ENCODE results near the gene RAB27B. TPM values are rescaled to one million over a fixed set of nuclear protein-coding genes. Genes with fewer than 3 reads are reported as not detected.

The RAB27B gene
- total and polyA plus RNA-seq, 2 of the 8 experiments (the other 6 are each of a cell fraction or from before 2014, with no cell fraction given) = 0.05 to 0.60 TPM

GRCh38 chr18:54843314-54843713 is 15.0 kb downstream of the RAB27B start:
- H3K9ac ChIP-seq (replicated peaks in 1 of 4; ENCODE audit: extremely low read depth in 1 of 4, low read depth in 3 of 4, low read length in 3 of 4) = no peak overlapping the region
- WGBS, 2 experiments (ENCODE audit: extremely low coverage in 1 of 2, insufficient coverage in 1 of 2, insufficient read length in 1 of 2, insufficient replicate concordance in 2 of 2, low coverage in 1 of 2, low lambda C conversion rate in 2 of 2, missing lambda C conversion rate in 1 of 2) = 95% methylated on average over 2 of the region's 2 CpGs; no CpG with 5 or more reads in 1 of the 2 experiments
- H3K18ac ChIP-seq (ENCODE audit: extremely low read depth, low read length) = no peak overlapping the region
- no peak overlapping the region for H3K14ac ChIP-seq (ENCODE audit: insufficient read length)
- no peak overlapping the region for H4K91ac ChIP-seq (replicated peaks; ENCODE audit: insufficient read length, low read length)
- no peak overlapping the region for H2BK120ac ChIP-seq (replicated peaks; ENCODE audit: low read depth, low read length)
- no peak overlapping the region for H3K4ac ChIP-seq (replicated peaks; ENCODE audit: insufficient read length, low read depth, low read length)
- no peak overlapping the region for H4K8ac ChIP-seq (ENCODE audit: extremely low read depth, insufficient read depth, low read length)
- no peaks in the 10 kb centered on the region for H4K20me1 ChIP-seq (replicated peaks in 1 of 2; ENCODE audit: control insufficient read depth in 1 of 2, insufficient read depth in 2 of 2, low read length in 2 of 2)
- H2BK12ac ChIP-seq (ENCODE audit: low read depth, low read length) = no peak overlapping the region
- H3K4me2 ChIP-seq (ENCODE audit: insufficient read depth in 1 of 2, low read depth in 2 of 2, low read length in 2 of 2) = no peak overlapping the region
- no peaks in the 10 kb centered on the region for H3K27me3 ChIP-seq (replicated peaks in 1 of 4; ENCODE audit: control insufficient read depth in 3 of 4, extremely low read depth in 1 of 4, insufficient read depth in 3 of 4, low read length in 3 of 4)
- no peak overlapping the region for H2BK20ac ChIP-seq (ENCODE audit: low read length)
- H3K79me2 ChIP-seq (ENCODE audit: control insufficient read depth in 1 of 2, insufficient read depth in 2 of 2, low read length in 2 of 2) = no peaks in the 10 kb centered on the region
- peaks cover 0 to 3% (median 0%) of the 10 kb centered on the region in 4 experiments; a peak in 1 of 7 replicates for H3K4me1 ChIP-seq (replicated peaks in 1 of 4; ENCODE audit: control insufficient read depth in 3 of 4, insufficient read depth in 4 of 4, low read length in 3 of 4)
- H3K36me3 ChIP-seq (ENCODE audit: control insufficient read depth in 2 of 4, insufficient read depth in 4 of 4, low read length in 3 of 4) = no peaks in the 10 kb centered on the region
- no peak overlapping the region for H2AFZ ChIP-seq (ENCODE audit: low read length)
- ChIA-PET CTCF (ENCODE audit: partially characterized antibody) (no interaction called here), POLR2A (ENCODE audit: partially characterized antibody) (no interaction called here)
- H2BK5ac ChIP-seq (ENCODE audit: low read depth, low read length) = no peak overlapping the region
- no peak for FAIRE-seq
- TF ChIP-seq CBX5 (IDR thresholded peaks at IDR 0.05; ENCODE audit: low read depth, low read length) = no peak
- TF ChIP-seq TBP (IDR thresholded peaks at IDR 0.05; ENCODE audit: low read depth, low read length) = no peak
- no peak for TF ChIP-seq POLR2AphosphoS5 (IDR thresholded peaks at IDR 0.05; ENCODE audit: low read depth, low read length)
- no peak for TF ChIP-seq SAP30 (IDR thresholded peaks at IDR 0.05; ENCODE audit: insufficient read depth, insufficient replicate concordance, low read length)
- TF ChIP-seq KDM1A (IDR thresholded peaks at IDR 0.05; ENCODE audit: borderline replicate concordance, low read length) = no peak
- TF ChIP-seq BCL11A (IDR thresholded peaks at IDR 0.05; ENCODE audit: low read depth in 2 of 2, low read length in 2 of 2) = no peak
- no peak for TF ChIP-seq SP1 (IDR thresholded peaks at IDR 0.05; ENCODE audit: low read depth, low read length)
- no peak for TF ChIP-seq SIRT6 (IDR thresholded peaks at IDR 0.05; ENCODE audit: low read length)
- TF ChIP-seq NANOG (IDR thresholded peaks at IDR 0.05; ENCODE audit: insufficient read depth, low read depth, low read length, poor library complexity, severe bottlenecking) = no peak
- no peak overlapping the region for H3K27ac ChIP-seq (ENCODE audit: low read depth, low read length)
- H2BK15ac ChIP-seq (ENCODE audit: low read length) = no peak overlapping the region
- H3K23ac ChIP-seq (ENCODE audit: insufficient read length) = no peak overlapping the region
- H4K5ac ChIP-seq (ENCODE audit: insufficient read length, low read depth, low read length) = no peak overlapping the region
- no peak for DNase-seq (ENCODE audit: low read depth in 1 of 2, low spot score in 2 of 2)
- no peak overlapping the region for H3K4me3 ChIP-seq (ENCODE audit: extremely low read depth in 1 of 4, insufficient read depth in 2 of 4, low read depth in 3 of 4, low read length in 4 of 4)
- no peaks in the 10 kb centered on the region for H3K79me1 ChIP-seq (ENCODE audit: low read depth, low read length)
- H3K56ac ChIP-seq (replicated peaks; ENCODE audit: insufficient read length, low read depth, low read length) = no peak overlapping the region
- H3K23me2 ChIP-seq (ENCODE audit: low read depth, low read length) = no peaks in the 10 kb centered on the region
- H3K9me3 ChIP-seq (ENCODE audit: insufficient read depth in 2 of 2, low read depth in 1 of 2, low read length in 1 of 2) = no peaks in the 10 kb centered on the region
- no peak overlapping the region for H2AK5ac ChIP-seq (ENCODE audit: low read depth, low read length)
